Heart left ventricle (tissue), 16 donors: ENCODE results near the gene DHH. TPM values are rescaled to one million over a fixed set of nuclear protein-coding genes. Genes with fewer than 3 reads are reported as not detected.

Experiments
- ATAC-seq, 4 donors: fragments of 200-7000 bp; cut with Tn5 transposase; one replicate each; pipeline ENCODE4 v1.9.1; 2020 to 2022; ENCODE audit warnings: moderate library complexity in 4 of 4, mild to moderate bottlenecking in 3 of 4, moderate number of reproducible peaks in 1 of 4
- DNase-seq, 5 donors: peaks; one replicate each; pipeline ENCODE4 v3.0.0-alpha.2; 2020
- H3K27ac ChIP-seq, 12 donors: fragments of 200-600 bp; sonication (generic) in 4 of 12; one replicate each; pipeline versions ENCODE4 v1.5.0 to v1.8.0; 2016 to 2022; ENCODE audit warnings: mild to moderate bottlenecking in 2 of 12
- H3K27me3 ChIP-seq, 9 donors: fragments of 200-600 bp; sonication (generic) in 2 of 9; one replicate each; pipeline versions ENCODE4 v1.5.1 to v1.8.0; 2016 to 2022; ENCODE audit warnings: mild to moderate bottlenecking in 3 of 9
- H3K36me3 ChIP-seq, 9 donors: fragments of 200-600 bp; sonication (generic) in 2 of 9; one replicate each; pipeline versions ENCODE4 v1.5.0 to v1.8.0; 2018 to 2022; ENCODE audit warnings: mild to moderate bottlenecking in 2 of 9
- H3K4me1 ChIP-seq, 12 donors: fragments of 200-600 bp; sonication (generic) in 4 of 12; one replicate each; pipeline versions ENCODE4 v1.5.0 to v1.8.0; 2016 to 2022; ENCODE audit warnings: mild to moderate bottlenecking in 3 of 12
- H3K4me3 ChIP-seq, 12 donors: fragments of 200-600 bp; sonication (generic) in 4 of 12; one replicate each; pipeline versions ENCODE4 v1.5.0 to v1.8.0; 2017 to 2022; ENCODE audit warnings: mild to moderate bottlenecking in 9 of 12, moderate library complexity in 4 of 12
- H3K9me3 ChIP-seq, 12 donors: fragments of 200-600 bp; sonication (generic) in 4 of 12; one replicate each; pipeline versions ENCODE4 v1.5.0 to v1.8.0; 2016 to 2022; ENCODE audit warnings: mild to moderate bottlenecking in 1 of 12
- CTCF ChIP-seq, 12 donors: fragments of 200-600 bp; sonication (generic) in 4 of 12; IDR thresholded peaks; one replicate each; pipeline versions ENCODE4 v1.5.0 to v1.8.0; 2018 to 2022; ENCODE audit warnings: antibody characterized with exemption in 12 of 12, mild to moderate bottlenecking in 5 of 12
- POLR2A ChIP-seq, 2 donors: fragments of 450-650 bp; IDR thresholded peaks; one replicate each; pipeline ENCODE4 v1.6.1; 2017; ENCODE audit warnings: antibody characterized with exemption in 2 of 2, mild to moderate bottlenecking in 2 of 2, moderate library complexity in 2 of 2
- WGBS, 4 donors: extraction: QIAGEN DNeasy Blood & Tissue Kit in 2 of 4; methylation state at CpG; one replicate each; pipeline versions ENCODE4 v1.1.5 to v1.1.7; 2013 to 2018; 5-methylcytosine and 5-hydroxymethylcytosine counted together
- intact Hi-C, 10 donors: fragments of 100-400 bp; cut with DNase I; formaldehyde crosslinking; loops; one replicate each; pipeline versions ENCODE4 v1.11.1 to v1.14.2; 2022
- polyA plus RNA-seq, 2 donors: library from polyadenylated mRNA; stranded (reverse); fragments of 200-250 nt; gene quantifications; one replicate each; pipeline ENCODE4 v1.2.3, GENCODE V29; 2013
- total RNA-seq, 9 donors: library from RNA; depleted of rRNA in 2 of 9; stranded (reverse); fragments of >200 nt in 2 of 9; fragmentation: NEBNext Ultra II Directional in 3 of 9; extraction: Animal tissue kit (Norgen Biotek cat#: 25700) in 3 of 9; gene quantifications; one replicate each; pipeline versions ENCODE4 v1.1.0 to v1.2.4, GENCODE V29; 2016 to 2023
- donor health status: ischemic (EF 13 %, LVEDD 7.1; RV severe dilation, severe dysfunction).
- donor health status: healthy with polysubstance abuse.
- donor health status: DM: no; HTN: yes; CAD: no.
- donor health status: DM: no; HTN: no; CAD: no.
- donor health status: ischemic (EF 25% LVEDD 6.9; RV normal size, moderate dysfunction).
- donor health status: ischemic (EF 25% LVEDD 5.7; RV mildly dilated, moderate dysfunction).
- donor health status: healthy.
- donor health status: DM: yes; HTN: yes; CAD: no.
- donor health status: ischemic (EF 35%, LVEDD 5.7; RV mildly dilated, moderate dysfunction).
- donor health status: nonischemic (EF 11% LVEDD 7.7; RV severe dilation, severe dysfunction).
- donor health status: DM: yes; HTN: yes; CAD: no.
- donor health status: PGD.
- donor health status: ischemic (EF 29% LVEDD 5.4; RV normal size, mild dysfunction).
- donor health status: nonischemic (EF 23%, LVEDD 6.1; RV moderate dilation, normal function).

Gene DHH
- total and polyA plus RNA-seq, 11 donors, result 0.34 to 1.5 (median 0.76) TPM

DNA sequence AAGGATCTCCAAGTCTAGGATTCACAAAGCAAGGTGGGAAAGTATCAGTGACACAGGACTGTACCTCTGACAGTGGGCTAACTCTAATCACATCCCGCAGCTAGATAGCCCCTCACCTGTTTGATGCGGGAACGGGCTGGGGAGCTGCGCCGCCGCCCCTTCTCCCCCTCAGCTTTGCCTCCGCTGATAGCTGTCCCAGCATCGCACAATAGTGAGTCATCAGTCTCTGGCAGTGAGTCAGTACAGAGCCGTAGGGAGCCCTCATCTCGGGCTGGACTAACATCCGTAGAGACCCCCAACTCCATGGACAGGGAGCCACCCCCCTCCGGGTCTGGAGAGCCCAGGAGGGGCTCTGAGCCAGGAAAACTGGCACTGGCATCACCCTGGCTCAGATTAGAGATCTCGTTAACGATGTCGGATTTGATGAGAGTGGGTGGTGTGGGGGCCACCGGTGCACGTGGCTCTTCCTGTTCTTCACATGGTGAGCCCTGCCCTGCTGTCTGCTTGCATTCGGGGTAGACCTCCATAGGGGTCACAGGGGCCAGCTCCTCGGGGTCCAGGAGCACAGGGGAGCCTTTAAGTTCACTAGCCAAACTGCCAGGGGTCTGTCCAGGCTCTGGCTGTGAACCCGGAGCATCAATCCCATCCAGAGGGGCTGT lies 44.9 kb downstream of the DHH start:
- ATAC-seq, result peak in 2 of 4 donors; percentile 11 to 36
- peaks cover 0 to 7% (median 0%) of the 10 kb centered on the region in 12 donors for H3K4me1 ChIP-seq
- TF ChIP-seq POLR2A (IDR thresholded peaks at IDR 0.05) (no peak), CTCF (IDR thresholded peaks at IDR 0.05) (no peak)
- H3K36me3 ChIP-seq, result peaks cover 0 to 100% (median 100%) of the 10 kb centered on the region in 9 donors
- DNase-seq, result peak in 2 of 5 donors; percentile 22 to 36
- intact Hi-C loops, result no loop called here
- H3K27ac ChIP-seq, result no peak overlapping the region
- WGBS, 4 donors, result 75 to 87% (median 83%) methylated on average over 20 of the region's 20 CpGs
- no peak overlapping the region for H3K4me3 ChIP-seq
- no peaks in the 10 kb centered on the region for H3K9me3 ChIP-seq
- H3K27me3 ChIP-seq, result no peaks in the 10 kb centered on the region

- H3K9me3 ChIP-seq, result no peaks in the 10 kb centered on the region
- no peaks in the 10 kb centered on the region for H3K27me3 ChIP-seq
- H3K27ac ChIP-seq, result no peak overlapping the region
- peaks cover 0 to 5% (median 0%) of the 10 kb centered on the region in 12 donors for H3K4me1 ChIP-seq
- H3K4me3 ChIP-seq, result no peak overlapping the region
- no peak for ATAC-seq
- peaks cover 0 to 100% (median 100%) of the 10 kb centered on the region in 9 donors for H3K36me3 ChIP-seq
- no peak for DNase-seq
- WGBS, 4 donors, result 88 to 93% (median 92%) methylated on average over 10 of the region's 10 CpGs
- intact Hi-C loops, result no loop called here
- TF ChIP-seq POLR2A (IDR thresholded peaks at IDR 0.05), result no peak
- TF ChIP-seq CTCF (IDR thresholded peaks at IDR 0.05), result no peak
Measured at GRCh38 chr12:49048953-49049352, 45.6 kb downstream of the DHH start.

GRCh38 chr12:49046129-49046895 lies 48.3 kb downstream of the DHH start:
- Histone ChIP-seq H3K27me3 (no peaks in the 10 kb centered on the region), H3K9me3 (no peaks in the 10 kb centered on the region), H3K4me3 (no peak overlapping the region), H3K27ac (no peak overlapping the region), H3K36me3 (peaks cover 0 to 100% (median 100%) of the 10 kb centered on the region in 9 donors), H3K4me1 (peaks cover 0 to 5% (median 0%) of the 10 kb centered on the region in 12 donors)
- peak in 1 of 5 donors; percentile 59 for DNase-seq
- 74 to 86% (median 83%) methylated on average over 12 of the region's 12 CpGs for WGBS, 4 donors
- TF ChIP-seq POLR2A (IDR thresholded peaks at IDR 0.05) (no peak), CTCF (IDR thresholded peaks at IDR 0.05) (no peak)
- intact Hi-C loops, result no loop called here
- ATAC-seq, result peak in 3 of 4 donors; percentile 6 to 34 (median 31)

- no peak for DNase-seq
- TF ChIP-seq POLR2A (IDR thresholded peaks at IDR 0.05) (no peak), CTCF (IDR thresholded peaks at IDR 0.05) (no peak)
Measured at GRCh38 chr12:49044660-49045059, 49.9 kb downstream of the DHH start.

More at GRCh38 chr12:49044660-49045059, 49.9 kb downstream of the DHH start:
- H3K4me1 ChIP-seq, result peaks cover 0 to 5% (median 0%) of the 10 kb centered on the region in 12 donors
- no peak for ATAC-seq
- H3K36me3 ChIP-seq, result peaks cover 0 to 100% (median 100%) of the 10 kb centered on the region in 9 donors
- no peaks in the 10 kb centered on the region for H3K27me3 ChIP-seq
- H3K27ac ChIP-seq, result no peak overlapping the region
- intact Hi-C loops, result no loop called here
- H3K4me3 ChIP-seq, result no peak overlapping the region
- H3K9me3 ChIP-seq, result no peaks in the 10 kb centered on the region
- 94 to 97% (median 96%) methylated on average over 12 of the region's 12 CpGs for WGBS, 4 donors
